Measurements from ENCODE around the gene ATG101. TPM values are rescaled to one million over a fixed set of nuclear protein-coding genes. Genes with fewer than 3 reads are reported as not detected.

ATG101 gene
- total RNA-seq, 1 donor from 2014 or later = 34.4 TPM

- H3K9me3 ChIP-seq (ENCODE audit: control insufficient read depth in 3 of 3, low read length in 3 of 3) = no peaks in the 10 kb centered on the region
- peaks cover 0 to 17% (median 0%) of the 10 kb centered on the region in 3 donors for H3K36me3 ChIP-seq (ENCODE audit: control insufficient read depth in 3 of 3, insufficient read depth in 3 of 3, low read length in 3 of 3)
- H3K9ac ChIP-seq (ENCODE audit: low read depth in 1 of 3, low read length in 3 of 3) = peak overlapping the region in 1 of 3 donors; percentile 50
- H3K4me3 ChIP-seq (ENCODE audit: low read length in 3 of 3) = no peak overlapping the region
- peaks cover 57 to 78% (median 77%) of the 10 kb centered on the region in 3 donors for H3K4me1 ChIP-seq (ENCODE audit: control insufficient read depth in 3 of 3, insufficient read depth in 3 of 3, low read length in 3 of 3)
- H3K27ac ChIP-seq (ENCODE audit: low read depth, low read length) = peak overlapping the region; percentile 99
- no peaks in the 10 kb centered on the region for H3K27me3 ChIP-seq (ENCODE audit: control insufficient read depth in 3 of 3, insufficient read depth in 3 of 3, low read length in 3 of 3)
These were observed 28.7 kb upstream of the ATG101 start for GRCh38 chr12:52041035-52041434.

GRCh38 chr12:52041695-52042123 lies 28.1 kb upstream of the ATG101 start:
- peaks cover 0 to 20% (median 0%) of the 10 kb centered on the region in 3 donors for H3K36me3 ChIP-seq (ENCODE audit: control insufficient read depth in 3 of 3, insufficient read depth in 3 of 3, low read length in 3 of 3)
- no peak overlapping the region for H3K4me3 ChIP-seq (ENCODE audit: low read length in 3 of 3)
- H3K9me3 ChIP-seq (ENCODE audit: control insufficient read depth in 3 of 3, low read length in 3 of 3) = no peaks in the 10 kb centered on the region
- H3K27ac ChIP-seq (ENCODE audit: low read depth, low read length) = peak overlapping the region; percentile 99
- H3K27me3 ChIP-seq (ENCODE audit: control insufficient read depth in 3 of 3, insufficient read depth in 3 of 3, low read length in 3 of 3) = no peaks in the 10 kb centered on the region
- H3K9ac ChIP-seq (ENCODE audit: low read depth in 1 of 3, low read length in 3 of 3) = peak overlapping the region in 2 of 3 donors; percentile 43 to 100
- H3K4me1 ChIP-seq (ENCODE audit: control insufficient read depth in 3 of 3, insufficient read depth in 3 of 3, low read length in 3 of 3) = peaks cover 56 to 77% (median 76%) of the 10 kb centered on the region in 3 donors

- H3K36me3 ChIP-seq (ENCODE audit: control insufficient read depth in 3 of 3, insufficient read depth in 3 of 3, low read length in 3 of 3) = peaks cover 0 to 29% (median 0%) of the 10 kb centered on the region in 3 donors
- H3K27ac ChIP-seq (ENCODE audit: low read depth, low read length) = peak overlapping the region; percentile 99
- peaks cover 65 to 83% (median 82%) of the 10 kb centered on the region in 3 donors for H3K4me1 ChIP-seq (ENCODE audit: control insufficient read depth in 3 of 3, insufficient read depth in 3 of 3, low read length in 3 of 3)
- no peaks in the 10 kb centered on the region for H3K9me3 ChIP-seq (ENCODE audit: control insufficient read depth in 3 of 3, low read length in 3 of 3)
- H3K9ac ChIP-seq (ENCODE audit: low read depth in 1 of 3, low read length in 3 of 3) = peak overlapping the region; percentile 61 to 100 (median 91)
- H3K27me3 ChIP-seq (ENCODE audit: control insufficient read depth in 3 of 3, insufficient read depth in 3 of 3, low read length in 3 of 3) = no peaks in the 10 kb centered on the region
- peak overlapping the region; percentile 47 to 99 (median 85) for H3K4me3 ChIP-seq (ENCODE audit: low read length in 3 of 3)
These were observed 26.9 kb upstream of the ATG101 start for GRCh38 chr12:52042706-52043385.

- H3K9me3 ChIP-seq (ENCODE audit: control insufficient read depth in 3 of 3, low read length in 3 of 3) = no peaks in the 10 kb centered on the region
- peak overlapping the region; percentile 83 to 99 (median 85) for H3K4me3 ChIP-seq (ENCODE audit: low read length in 3 of 3)
- H3K36me3 ChIP-seq (ENCODE audit: control insufficient read depth in 3 of 3, insufficient read depth in 3 of 3, low read length in 3 of 3) = peaks cover 0 to 29% (median 0%) of the 10 kb centered on the region in 3 donors
- H3K9ac ChIP-seq (ENCODE audit: low read depth in 1 of 3, low read length in 3 of 3) = peak overlapping the region; percentile 91 to 100 (median 99)
- H3K27me3 ChIP-seq (ENCODE audit: control insufficient read depth in 3 of 3, insufficient read depth in 3 of 3, low read length in 3 of 3) = no peaks in the 10 kb centered on the region
- peaks cover 62 to 84% (median 80%) of the 10 kb centered on the region in 3 donors for H3K4me1 ChIP-seq (ENCODE audit: control insufficient read depth in 3 of 3, insufficient read depth in 3 of 3, low read length in 3 of 3)
- H3K27ac ChIP-seq (ENCODE audit: low read depth, low read length) = peak overlapping the region; percentile 99
These were observed 26.2 kb upstream of the ATG101 start for GRCh38 chr12:52043386-52044212.

- Histone ChIP-seq H3K4me3 (ENCODE audit: low read length in 3 of 3) (peak overlapping the region; percentile 83 to 99 (median 85)), H3K27ac (ENCODE audit: low read depth, low read length) (peak overlapping the region; percentile 99), H3K9me3 (ENCODE audit: control insufficient read depth in 3 of 3, low read length in 3 of 3) (no peaks in the 10 kb centered on the region), H3K4me1 (ENCODE audit: control insufficient read depth in 3 of 3, insufficient read depth in 3 of 3, low read length in 3 of 3) (peaks cover 70 to 86% (median 83%) of the 10 kb centered on the region in 3 donors), H3K9ac (ENCODE audit: low read depth in 1 of 3, low read length in 3 of 3) (peak overlapping the region; percentile 91 to 100 (median 99)), H3K36me3 (ENCODE audit: control insufficient read depth in 3 of 3, insufficient read depth in 3 of 3, low read length in 3 of 3) (peaks cover 0 to 28% (median 1%) of the 10 kb centered on the region in 3 donors), H3K27me3 (ENCODE audit: control insufficient read depth in 3 of 3, insufficient read depth in 3 of 3, low read length in 3 of 3) (no peaks in the 10 kb centered on the region)
These were observed 25.3 kb upstream of the ATG101 start for GRCh38 chr12:52044292-52044983.

- Histone ChIP-seq H3K27ac (ENCODE audit: low read depth, low read length) (peak overlapping the region; percentile 99), H3K36me3 (ENCODE audit: control insufficient read depth in 3 of 3, insufficient read depth in 3 of 3, low read length in 3 of 3) (peaks cover 0 to 27% (median 1%) of the 10 kb centered on the region in 3 donors), H3K9me3 (ENCODE audit: control insufficient read depth in 3 of 3, low read length in 3 of 3) (no peaks in the 10 kb centered on the region), H3K27me3 (ENCODE audit: control insufficient read depth in 3 of 3, insufficient read depth in 3 of 3, low read length in 3 of 3) (no peaks in the 10 kb centered on the region), H3K9ac (ENCODE audit: low read depth in 1 of 3, low read length in 3 of 3) (peak overlapping the region; percentile 91 to 100 (median 99)), H3K4me1 (ENCODE audit: control insufficient read depth in 3 of 3, insufficient read depth in 3 of 3, low read length in 3 of 3) (peaks cover 83 to 92% (median 85%) of the 10 kb centered on the region in 3 donors), H3K4me3 (ENCODE audit: low read length in 3 of 3) (peak overlapping the region; percentile 83 to 99 (median 85))
These were observed 24.0 kb upstream of the ATG101 start for GRCh38 chr12:52045794-52046199.

GRCh38 chr12:52046859-52047258 lies 22.9 kb upstream of the ATG101 start:
- Histone ChIP-seq H3K4me3 (ENCODE audit: low read length in 3 of 3) (peak overlapping the region in 2 of 3 donors; percentile 37 to 61), H3K9me3 (ENCODE audit: control insufficient read depth in 3 of 3, low read length in 3 of 3) (no peaks in the 10 kb centered on the region), H3K27me3 (ENCODE audit: control insufficient read depth in 3 of 3, insufficient read depth in 3 of 3, low read length in 3 of 3) (no peaks in the 10 kb centered on the region), H3K36me3 (ENCODE audit: control insufficient read depth in 3 of 3, insufficient read depth in 3 of 3, low read length in 3 of 3) (peaks cover 0 to 27% (median 1%) of the 10 kb centered on the region in 3 donors), H3K27ac (ENCODE audit: low read depth, low read length) (peak overlapping the region; percentile 99), H3K9ac (ENCODE audit: low read depth in 1 of 3, low read length in 3 of 3) (peak overlapping the region; percentile 37 to 64 (median 50)), H3K4me1 (ENCODE audit: control insufficient read depth in 3 of 3, insufficient read depth in 3 of 3, low read length in 3 of 3) (peaks cover 81 to 89% (median 83%) of the 10 kb centered on the region in 3 donors)

- Histone ChIP-seq H3K27me3 (ENCODE audit: control insufficient read depth in 3 of 3, insufficient read depth in 3 of 3, low read length in 3 of 3) (no peaks in the 10 kb centered on the region), H3K9me3 (ENCODE audit: control insufficient read depth in 3 of 3, low read length in 3 of 3) (no peaks in the 10 kb centered on the region), H3K9ac (ENCODE audit: low read depth in 1 of 3, low read length in 3 of 3) (peak overlapping the region; percentile 99), H3K4me1 (ENCODE audit: control insufficient read depth in 3 of 3, insufficient read depth in 3 of 3, low read length in 3 of 3) (peaks cover 78 to 90% (median 85%) of the 10 kb centered on the region in 3 donors), H3K4me3 (ENCODE audit: low read length in 3 of 3) (peak overlapping the region; percentile 10 to 89 (median 87)), H3K36me3 (ENCODE audit: control insufficient read depth in 3 of 3, insufficient read depth in 3 of 3, low read length in 3 of 3) (peaks cover 0 to 39% (median 5%) of the 10 kb centered on the region in 3 donors), H3K27ac (ENCODE audit: low read depth, low read length) (peak overlapping the region; percentile 99)
These were observed 20.5 kb upstream of the ATG101 start for GRCh38 chr12:52049286-52049685.

- Histone ChIP-seq H3K4me3 (ENCODE audit: low read length in 3 of 3) (peak overlapping the region; percentile 10 to 89 (median 87)), H3K36me3 (ENCODE audit: control insufficient read depth in 3 of 3, insufficient read depth in 3 of 3, low read length in 3 of 3) (peaks cover 0 to 43% (median 9%) of the 10 kb centered on the region in 3 donors), H3K9me3 (ENCODE audit: control insufficient read depth in 3 of 3, low read length in 3 of 3) (no peaks in the 10 kb centered on the region), H3K4me1 (ENCODE audit: control insufficient read depth in 3 of 3, insufficient read depth in 3 of 3, low read length in 3 of 3) (peaks cover 76 to 91% (median 87%) of the 10 kb centered on the region in 3 donors), H3K27me3 (ENCODE audit: control insufficient read depth in 3 of 3, insufficient read depth in 3 of 3, low read length in 3 of 3) (no peaks in the 10 kb centered on the region), H3K27ac (ENCODE audit: low read depth, low read length) (peak overlapping the region; percentile 99), H3K9ac (ENCODE audit: low read depth in 1 of 3, low read length in 3 of 3) (peak overlapping the region; percentile 99)
These were observed 20.1 kb upstream of the ATG101 start for GRCh38 chr12:52049688-52050087.

All from skeletal muscle tissue (tissue), 4 donors.